Panc1 (cell line): ENCODE measurements around the gene IL1R2.

ENCODE experiments used
- CTCF ChIP-seq: fragments of 450-650 bp; IDR thresholded peaks from 2 replicates; pipeline ENCODE4 v1.5.1; 2017; ENCODE audit warnings: mild to moderate bottlenecking
- POLR2AphosphoS5 ChIP-seq: IDR thresholded peaks from 2 replicates; pipeline ENCODE4 v1.6.1; 2012; ENCODE audit warnings: mild to moderate bottlenecking, low read depth, low read length, moderate library complexity

- TF ChIP-seq POLR2AphosphoS5 (no peak), CTCF (no peak)
Measured at GRCh38 chr2:101983928-101984327, 7.8 kb upstream of the IL1R2 start.
